HepG2 (cell line): Measurements from ENCODE around the gene USP7. TPM values are rescaled to one million over a fixed set of nuclear protein-coding genes. Genes with fewer than 3 reads are reported as not detected.

Experiments
- CREB1 ChIP-seq, 2 experiments: fragments of 450-650 bp in 1 of 2; IDR thresholded peaks; 2 replicates each; pipeline ENCODE4 v1.6.1; 2016 to 2017; ENCODE audit warnings: control low read depth in 1 of 2, mild to moderate bottlenecking in 1 of 2, missing compliant biosample characterization in 1 of 2, missing genetic modification characterization in 1 of 2
- HNRNPL ChIP-seq: fragments of 200-400 bp; formaldehyde crosslinking; IDR thresholded peaks from 2 replicates; pipeline ENCODE4 v1.6.1; 2017; ENCODE audit warnings: mild to moderate bottlenecking, low read depth, low read length
- KMT2B ChIP-seq: IDR thresholded peaks from 2 replicates; pipeline ENCODE4 v1.6.1; 2016; ENCODE audit warnings: missing genetic modification reagents, missing compliant biosample characterization
- NFRKB ChIP-seq: fragments of 450-650 bp; IDR thresholded peaks from 2 replicates; pipeline ENCODE4 v1.6.1; 2017
- NR2F1 ChIP-seq, 2 experiments: fragments of 450-650 bp in 1 of 2; formaldehyde crosslinking in 1 of 2; IDR thresholded peaks; 2 replicates each; pipeline versions ENCODE4 v1.5.0 to v1.6.1; 2016 to 2020; ENCODE audit warnings: mild to moderate bottlenecking in 1 of 2, missing compliant biosample characterization in 1 of 2, missing genetic modification reagents in 1 of 2, moderate library complexity in 1 of 2
- PRPF4 ChIP-seq: fragments of 200-400 bp; formaldehyde crosslinking; IDR thresholded peaks from 2 replicates; pipeline ENCODE4 v1.6.1; 2016; ENCODE audit warnings: low read length, low read depth; ENCODE audit not compliant: poor library complexity, severe bottlenecking
- SP2 ChIP-seq: sonication (generic); formaldehyde crosslinking; IDR thresholded peaks from 2 replicates; pipeline ENCODE4 v1.5.1; 2020; ENCODE audit warnings: mild to moderate bottlenecking, missing genetic modification reagents
- TBX2 ChIP-seq: sonication (generic); formaldehyde crosslinking; IDR thresholded peaks from 2 replicates; pipeline ENCODE4 v1.5.0; 2020; ENCODE audit warnings: missing genetic modification reagents, mild to moderate bottlenecking, borderline replicate concordance
- ZFP90 ChIP-seq: sonication (generic); formaldehyde crosslinking; IDR thresholded peaks from 2 replicates; pipeline ENCODE4 v1.8.0; 2022; ENCODE audit warnings: missing genetic modification reagents, mild to moderate bottlenecking, inconsistent platforms, borderline replicate concordance
- ZNF451 ChIP-seq: sonication (generic); formaldehyde crosslinking; IDR thresholded peaks from 2 replicates; pipeline ENCODE4 v1.5.0; 2020; ENCODE audit warnings: mild to moderate bottlenecking, missing genetic modification reagents
- ZNF563 ChIP-seq: sonication (generic); formaldehyde crosslinking; IDR thresholded peaks from 2 replicates; pipeline ENCODE4 v1.8.0; 2022; ENCODE audit warnings: mild to moderate bottlenecking, moderate library complexity, missing genetic modification reagents
- ZNF777 ChIP-seq: sonication (generic); formaldehyde crosslinking; IDR thresholded peaks from 2 replicates; pipeline ENCODE4 v1.4.0; 2020; ENCODE audit warnings: missing genetic modification reagents
- polyA plus RNA-seq, 8 experiments: library from polyadenylated mRNA; depleted of rRNA in 3 of 8; stranded (reverse) in 7 of 8; unstranded in 1 of 8; fragments of >200 nt; fragmentation: Illumina TruSeq in 4 of 8; extraction: Trizol in 4 of 8; gene quantifications; 2 replicates each; pipeline versions ENCODE4 v1.2.1 to v1.2.3, GENCODE V29; 2011 to 2016; ENCODE audit warnings: low read depth in 4 of 8, missing spikeins in 1 of 8, mixed read lengths in 1 of 8; ENCODE audit not compliant: insufficient read depth in 1 of 8
- total RNA-seq, 5 experiments: library from RNA; depleted of rRNA; stranded (reverse); fragments of >200 nt; fragmentation: Illumina TruSeq; extraction: Trizol; gene quantifications; 2 replicates each; pipeline ENCODE4 v1.2.3, GENCODE V29; 2016; ENCODE audit warnings: low read depth in 1 of 5
- TF ChIP-seq, protein P1 (sequence below): sonication (generic); formaldehyde crosslinking; conservative IDR thresholded peaks from 2 replicates; pipeline ENCODE4 v1.4.0; 2020; ENCODE audit warnings: missing genetic modification reagents
- TF ChIP-seq, protein P2 (sequence below): sonication (generic); formaldehyde crosslinking; IDR thresholded peaks from 2 replicates; pipeline ENCODE4 v1.4.0; 2020; ENCODE audit warnings: missing genetic modification reagents
- TF ChIP-seq, protein P3 (sequence below): sonication (generic); formaldehyde crosslinking; IDR thresholded peaks from 2 replicates; pipeline ENCODE4 v1.5.1; 2020; ENCODE audit warnings: missing genetic modification reagents, mild to moderate bottlenecking, borderline replicate concordance
- TF ChIP-seq, protein P4 (sequence below): IDR thresholded peaks from 2 replicates; pipeline ENCODE4 v1.6.1; 2012; ENCODE audit warnings: low read length, improper control_type of control experiment

The USP7 gene
- total and polyA plus RNA-seq, 2 of the 13 experiments (the other 11 are each of a cell fraction or from before 2014, with no cell fraction given), result 52.5 to 173 TPM

DNA sequence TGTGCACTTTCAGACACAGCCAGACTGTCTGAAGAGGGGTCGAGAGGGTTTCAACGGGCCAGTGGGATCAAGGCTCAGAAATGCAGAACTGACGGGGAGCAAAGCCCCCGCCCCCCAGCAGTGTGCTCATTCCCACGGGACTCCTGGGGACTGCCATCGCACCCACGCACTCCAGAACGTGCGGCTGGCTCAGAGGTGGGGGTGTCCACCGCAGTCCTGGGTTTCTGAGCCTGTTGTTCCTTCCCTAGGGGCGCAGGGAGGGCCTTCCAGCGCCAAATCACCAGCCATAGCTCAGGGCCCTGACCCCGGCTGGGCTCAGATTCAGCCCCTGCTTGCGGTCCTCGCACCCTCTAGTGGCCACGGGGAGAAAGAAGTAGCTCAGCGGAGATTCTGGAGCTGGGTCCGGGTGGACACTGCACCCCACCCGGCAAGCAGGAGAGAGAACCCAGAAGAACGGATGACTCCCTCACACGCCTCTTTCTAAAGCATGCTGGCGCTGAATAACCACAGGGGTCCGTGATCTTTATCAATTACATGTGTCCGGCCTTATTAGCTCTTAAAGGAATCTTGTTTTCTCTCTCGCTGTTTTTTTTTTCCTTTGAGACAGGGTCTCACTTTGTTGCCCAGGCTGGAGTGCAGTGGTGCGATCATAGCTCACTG, 45.0 kb upstream of the USP7 start (continued):
- TF ChIP-seq, protein P1, sequence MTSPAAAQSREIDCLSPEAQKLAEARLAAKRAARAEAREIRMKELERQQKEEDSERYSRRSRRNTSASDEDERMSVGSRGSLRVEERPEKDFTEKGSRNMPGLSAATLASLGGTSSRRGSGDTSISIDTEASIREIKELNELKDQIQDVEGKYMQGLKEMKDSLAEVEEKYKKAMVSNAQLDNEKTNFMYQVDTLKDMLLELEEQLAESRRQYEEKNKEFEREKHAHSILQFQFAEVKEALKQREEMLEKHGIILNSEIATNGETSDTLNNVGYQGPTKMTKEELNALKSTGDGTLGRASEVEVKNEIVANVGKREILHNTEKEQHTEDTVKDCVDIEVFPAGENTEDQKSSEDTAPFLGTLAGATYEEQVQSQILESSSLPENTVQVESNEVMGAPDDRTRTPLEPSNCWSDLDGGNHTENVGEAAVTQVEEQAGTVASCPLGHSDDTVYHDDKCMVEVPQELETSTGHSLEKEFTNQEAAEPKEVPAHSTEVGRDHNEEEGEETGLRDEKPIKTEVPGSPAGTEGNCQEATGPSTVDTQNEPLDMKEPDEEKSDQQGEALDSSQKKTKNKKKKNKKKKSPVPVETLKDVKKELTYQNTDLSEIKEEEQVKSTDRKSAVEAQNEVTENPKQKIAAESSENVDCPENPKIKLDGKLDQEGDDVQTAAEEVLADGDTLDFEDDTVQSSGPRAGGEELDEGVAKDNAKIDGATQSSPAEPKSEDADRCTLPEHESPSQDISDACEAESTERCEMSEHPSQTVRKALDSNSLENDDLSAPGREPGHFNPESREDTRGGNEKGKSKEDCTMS (CRISPR knock-in tag), result no peak
- 0 out of 2 replicates have a peak, but pooled peaks have one; percentile 31 for TF ChIP-seq HNRNPL
- TF ChIP-seq, protein P2, sequence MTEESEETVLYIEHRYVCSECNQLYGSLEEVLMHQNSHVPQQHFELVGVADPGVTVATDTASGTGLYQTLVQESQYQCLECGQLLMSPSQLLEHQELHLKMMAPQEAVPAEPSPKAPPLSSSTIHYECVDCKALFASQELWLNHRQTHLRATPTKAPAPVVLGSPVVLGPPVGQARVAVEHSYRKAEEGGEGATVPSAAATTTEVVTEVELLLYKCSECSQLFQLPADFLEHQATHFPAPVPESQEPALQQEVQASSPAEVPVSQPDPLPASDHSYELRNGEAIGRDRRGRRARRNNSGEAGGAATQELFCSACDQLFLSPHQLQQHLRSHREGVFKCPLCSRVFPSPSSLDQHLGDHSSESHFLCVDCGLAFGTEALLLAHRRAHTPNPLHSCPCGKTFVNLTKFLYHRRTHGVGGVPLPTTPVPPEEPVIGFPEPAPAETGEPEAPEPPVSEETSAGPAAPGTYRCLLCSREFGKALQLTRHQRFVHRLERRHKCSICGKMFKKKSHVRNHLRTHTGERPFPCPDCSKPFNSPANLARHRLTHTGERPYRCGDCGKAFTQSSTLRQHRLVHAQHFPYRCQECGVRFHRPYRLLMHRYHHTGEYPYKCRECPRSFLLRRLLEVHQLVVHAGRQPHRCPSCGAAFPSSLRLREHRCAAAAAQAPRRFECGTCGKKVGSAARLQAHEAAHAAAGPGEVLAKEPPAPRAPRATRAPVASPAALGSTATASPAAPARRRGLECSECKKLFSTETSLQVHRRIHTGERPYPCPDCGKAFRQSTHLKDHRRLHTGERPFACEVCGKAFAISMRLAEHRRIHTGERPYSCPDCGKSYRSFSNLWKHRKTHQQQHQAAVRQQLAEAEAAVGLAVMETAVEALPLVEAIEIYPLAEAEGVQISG (CRISPR knock-in tag), result peak; percentile 76
- no peak for TF ChIP-seq NFRKB
- no peak for TF ChIP-seq SP2 (CRISPR knock-in tag)
- peak; percentile 69 to 74 for TF ChIP-seq NR2F1 (CRISPR knock-in tag; IDR thresholded peaks at IDR 0.05)
- TF ChIP-seq, protein P3, sequence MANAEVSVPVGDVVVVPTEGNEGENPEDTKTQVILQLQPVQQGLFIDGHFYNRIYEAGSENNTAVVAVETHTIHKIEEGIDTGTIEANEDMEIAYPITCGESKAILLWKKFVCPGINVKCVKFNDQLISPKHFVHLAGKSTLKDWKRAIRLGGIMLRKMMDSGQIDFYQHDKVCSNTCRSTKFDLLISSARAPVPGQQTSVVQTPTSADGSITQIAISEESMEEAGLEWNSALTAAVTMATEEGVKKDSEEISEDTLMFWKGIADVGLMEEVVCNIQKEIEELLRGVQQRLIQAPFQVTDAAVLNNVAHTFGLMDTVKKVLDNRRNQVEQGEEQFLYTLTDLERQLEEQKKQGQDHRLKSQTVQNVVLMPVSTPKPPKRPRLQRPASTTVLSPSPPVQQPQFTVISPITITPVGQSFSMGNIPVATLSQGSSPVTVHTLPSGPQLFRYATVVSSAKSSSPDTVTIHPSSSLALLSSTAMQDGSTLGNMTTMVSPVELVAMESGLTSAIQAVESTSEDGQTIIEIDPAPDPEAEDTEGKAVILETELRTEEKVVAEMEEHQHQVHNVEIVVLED (CRISPR knock-in tag), result no peak; the same call in 1 of the 2 replicates
- peak; percentile 72; the same call in 1 of the 2 replicates for TF ChIP-seq ZNF777 (CRISPR knock-in tag)
- no peak for TF ChIP-seq PRPF4
- TF ChIP-seq ZFP90 (CRISPR knock-in tag), result peak; percentile 79
- peak; percentile 49; the same call in 1 of the 2 replicates for TF ChIP-seq KMT2B
- 0 out of 2 replicates have a peak, but pooled peaks have one; percentile 13 for TF ChIP-seq ZNF563
- TF ChIP-seq, protein P4, sequence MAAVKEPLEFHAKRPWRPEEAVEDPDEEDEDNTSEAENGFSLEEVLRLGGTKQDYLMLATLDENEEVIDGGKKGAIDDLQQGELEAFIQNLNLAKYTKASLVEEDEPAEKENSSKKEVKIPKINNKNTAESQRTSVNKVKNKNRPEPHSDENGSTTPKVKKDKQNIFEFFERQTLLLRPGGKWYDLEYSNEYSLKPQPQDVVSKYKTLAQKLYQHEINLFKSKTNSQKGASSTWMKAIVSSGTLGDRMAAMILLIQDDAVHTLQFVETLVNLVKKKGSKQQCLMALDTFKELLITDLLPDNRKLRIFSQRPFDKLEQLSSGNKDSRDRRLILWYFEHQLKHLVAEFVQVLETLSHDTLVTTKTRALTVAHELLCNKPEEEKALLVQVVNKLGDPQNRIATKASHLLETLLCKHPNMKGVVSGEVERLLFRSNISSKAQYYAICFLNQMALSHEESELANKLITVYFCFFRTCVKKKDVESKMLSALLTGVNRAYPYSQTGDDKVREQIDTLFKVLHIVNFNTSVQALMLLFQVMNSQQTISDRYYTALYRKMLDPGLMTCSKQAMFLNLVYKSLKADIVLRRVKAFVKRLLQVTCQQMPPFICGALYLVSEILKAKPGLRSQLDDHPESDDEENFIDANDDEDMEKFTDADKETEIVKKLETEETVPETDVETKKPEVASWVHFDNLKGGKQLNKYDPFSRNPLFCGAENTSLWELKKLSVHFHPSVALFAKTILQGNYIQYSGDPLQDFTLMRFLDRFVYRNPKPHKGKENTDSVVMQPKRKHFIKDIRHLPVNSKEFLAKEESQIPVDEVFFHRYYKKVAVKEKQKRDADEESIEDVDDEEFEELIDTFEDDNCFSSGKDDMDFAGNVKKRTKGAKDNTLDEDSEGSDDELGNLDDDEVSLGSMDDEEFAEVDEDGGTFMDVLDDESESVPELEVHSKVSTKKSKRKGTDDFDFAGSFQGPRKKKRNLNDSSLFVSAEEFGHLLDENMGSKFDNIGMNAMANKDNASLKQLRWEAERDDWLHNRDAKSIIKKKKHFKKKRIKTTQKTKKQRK, result no peak
- no peak for TF ChIP-seq CREB1 (IDR thresholded peaks at IDR 0.05)
- no peak for TF ChIP-seq CREB1 (CRISPR knock-in tag; IDR thresholded peaks at IDR 0.05)
- no peak; the same call in 1 of the 2 replicates for TF ChIP-seq ZNF451
- peak; percentile 88 for TF ChIP-seq TBX2 (CRISPR knock-in tag)
